ENCODE results near the gene LEMD3.

The LEMD3 gene

GRCh38 chr12:65204886-65205525 is 35.6 kb downstream of the LEMD3 start:
- no peaks in the 10 kb centered on the region for H3K4me1 ChIP-seq (ENCODE audit: control insufficient read depth, low read depth, low read length)
- no peak overlapping the region for H2BK15ac ChIP-seq (replicated peaks; ENCODE audit: low read depth)
- no peak overlapping the region for H4K5ac ChIP-seq (ENCODE audit: low read length)
- peaks cover 10% of the 10 kb centered on the region for H3K79me1 ChIP-seq (ENCODE audit: low read length)
- H3K18ac ChIP-seq (ENCODE audit: low read length) = no peak overlapping the region
- H3K23ac ChIP-seq (ENCODE audit: low read length) = no peak overlapping the region
- H2AK5ac ChIP-seq (ENCODE audit: low read length) = no peak overlapping the region
- H3K4me3 ChIP-seq (ENCODE audit: low read length) = no peak overlapping the region
- H3K4me2 ChIP-seq (ENCODE audit: low read length) = no peak overlapping the region
- no peak overlapping the region for H3K27ac ChIP-seq (ENCODE audit: low read depth, low read length)
- peak; percentile 68 for DNase-seq
- H3K9ac ChIP-seq (ENCODE audit: low read length) = no peak overlapping the region
- H4K8ac ChIP-seq (ENCODE audit: low read depth, low read length) = no peak overlapping the region
- H3K79me2 ChIP-seq (ENCODE audit: control insufficient read depth, insufficient read depth, low read length) = peaks cover 22% of the 10 kb centered on the region
- WGBS (ENCODE audit: extremely low coverage, insufficient coverage, low lambda C conversion rate) = no CpG with 5 or more reads among the region's 2 CpGs
- no peaks in the 10 kb centered on the region for H3K36me3 ChIP-seq (ENCODE audit: control insufficient read depth, insufficient read depth, low read length)
- no peak overlapping the region for H3K56ac ChIP-seq (ENCODE audit: low read length)
- no peak overlapping the region for H2BK5ac ChIP-seq (ENCODE audit: low read length)
- no peak overlapping the region for H3K4ac ChIP-seq (ENCODE audit: low read depth, low read length)
- no peaks in the 10 kb centered on the region for H3K27me3 ChIP-seq (ENCODE audit: insufficient read depth, low read length, poor library complexity)
- H2BK120ac ChIP-seq (ENCODE audit: low read depth, low read length) = no peak overlapping the region

DNA sequence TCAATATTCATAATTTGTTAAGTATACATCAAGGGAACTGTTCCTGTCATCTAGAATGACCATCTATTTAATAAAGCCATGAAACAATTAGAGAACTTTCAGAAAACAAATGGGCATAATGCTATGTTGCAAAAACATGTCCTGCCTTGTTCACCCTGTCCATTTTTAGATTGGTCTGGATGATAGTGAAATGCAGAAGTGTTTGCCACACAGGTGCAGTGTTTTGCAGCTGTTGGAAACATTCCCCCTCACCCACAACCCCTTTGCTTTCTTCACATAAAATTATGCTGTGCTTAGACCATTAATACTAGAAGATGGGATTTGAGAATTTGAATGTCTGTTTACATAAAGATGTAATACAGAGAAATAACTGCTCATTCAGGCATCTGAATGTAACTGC is 36.5 kb downstream of the LEMD3 start:
- H3K4me3 ChIP-seq (ENCODE audit: low read length) = no peak overlapping the region
- no peaks in the 10 kb centered on the region for H3K36me3 ChIP-seq (ENCODE audit: control insufficient read depth, insufficient read depth, low read length)
- no peak overlapping the region for H3K9ac ChIP-seq (ENCODE audit: low read length)
- no peak overlapping the region for H3K4me2 ChIP-seq (ENCODE audit: low read length)
- H3K4me1 ChIP-seq (ENCODE audit: control insufficient read depth, low read depth, low read length) = no peaks in the 10 kb centered on the region
- no peak overlapping the region for H3K27ac ChIP-seq (ENCODE audit: low read depth, low read length)
- no peak overlapping the region for H3K56ac ChIP-seq (ENCODE audit: low read length)
- H3K18ac ChIP-seq (ENCODE audit: low read length) = no peak overlapping the region
- no peak for DNase-seq
- H4K5ac ChIP-seq (ENCODE audit: low read length) = no peak overlapping the region
- no peak overlapping the region for H2AK5ac ChIP-seq (ENCODE audit: low read length)
- H3K27me3 ChIP-seq (ENCODE audit: insufficient read depth, low read length, poor library complexity) = no peaks in the 10 kb centered on the region
- peaks cover 20% of the 10 kb centered on the region for H3K79me2 ChIP-seq (ENCODE audit: control insufficient read depth, insufficient read depth, low read length)
- H4K8ac ChIP-seq (ENCODE audit: low read depth, low read length) = no peak overlapping the region
- no peak overlapping the region for H2BK120ac ChIP-seq (ENCODE audit: low read depth, low read length)
- no peak overlapping the region for H2BK5ac ChIP-seq (ENCODE audit: low read length)
- H3K79me1 ChIP-seq (ENCODE audit: low read length) = peaks cover 10% of the 10 kb centered on the region
- H3K23ac ChIP-seq (ENCODE audit: low read length) = no peak overlapping the region
- H3K4ac ChIP-seq (ENCODE audit: low read depth, low read length) = no peak overlapping the region
- H2BK15ac ChIP-seq (replicated peaks; ENCODE audit: low read depth) = no peak overlapping the region

DNA sequence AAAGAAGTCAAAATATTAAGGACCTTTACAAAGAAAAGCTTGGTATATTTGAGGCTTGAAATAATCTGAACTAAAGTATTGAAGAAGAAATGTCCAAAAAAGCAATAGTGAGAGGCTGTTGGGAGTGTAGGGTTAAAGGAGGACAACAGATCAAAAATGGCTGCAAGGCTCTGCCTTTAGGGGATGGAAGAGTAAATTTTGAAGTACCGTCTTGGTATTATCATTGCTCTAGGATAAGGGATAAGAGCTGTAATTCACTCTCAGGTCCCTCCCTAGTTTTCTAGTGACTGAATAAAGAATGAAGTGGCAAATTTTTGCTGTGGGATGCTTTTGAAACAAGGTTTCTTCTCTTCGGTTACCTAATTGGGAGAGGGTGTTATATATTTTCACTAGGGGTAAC is 38.7 kb downstream of the LEMD3 start:
- Histone ChIP-seq H4K8ac (ENCODE audit: low read depth, low read length) (no peak overlapping the region), H3K23ac (ENCODE audit: low read length) (no peak overlapping the region), H3K4me2 (ENCODE audit: low read length) (no peak overlapping the region), H3K18ac (ENCODE audit: low read length) (no peak overlapping the region), H3K4ac (ENCODE audit: low read depth, low read length) (no peak overlapping the region), H3K79me1 (ENCODE audit: low read length) (peaks cover 11% of the 10 kb centered on the region), H3K79me2 (ENCODE audit: control insufficient read depth, insufficient read depth, low read length) (peaks cover 18% of the 10 kb centered on the region), H2AK5ac (ENCODE audit: low read length) (no peak overlapping the region), H3K9ac (ENCODE audit: low read length) (no peak overlapping the region), H3K36me3 (ENCODE audit: control insufficient read depth, insufficient read depth, low read length) (no peaks in the 10 kb centered on the region), H2BK15ac (replicated peaks; ENCODE audit: low read depth) (no peak overlapping the region), H4K5ac (ENCODE audit: low read length) (no peak overlapping the region), H2BK120ac (ENCODE audit: low read depth, low read length) (no peak overlapping the region), H2BK5ac (ENCODE audit: low read length) (no peak overlapping the region), H3K4me3 (ENCODE audit: low read length) (no peak overlapping the region), H3K27me3 (ENCODE audit: insufficient read depth, low read length, poor library complexity) (no peaks in the 10 kb centered on the region), H3K4me1 (ENCODE audit: control insufficient read depth, low read depth, low read length) (no peaks in the 10 kb centered on the region), H3K56ac (ENCODE audit: low read length) (no peak overlapping the region), H3K27ac (ENCODE audit: low read depth, low read length) (no peak overlapping the region)
- DNase-seq = peak; percentile 12
- WGBS (ENCODE audit: extremely low coverage, insufficient coverage, low lambda C conversion rate) = no CpG with 5 or more reads among the region's 2 CpGs

- Histone ChIP-seq H3K56ac (ENCODE audit: low read length) (no peak overlapping the region), H4K5ac (ENCODE audit: low read length) (no peak overlapping the region)
Measured at GRCh38 chr12:65208964-65209654, 39.7 kb downstream of the LEMD3 start.

GRCh38 chr12:65209655-65210043 is 40.3 kb downstream of the LEMD3 start:
- no peak for DNase-seq

More at GRCh38 chr12:65208964-65209654, 39.7 kb downstream of the LEMD3 start:
- no peak overlapping the region for H2BK15ac ChIP-seq (replicated peaks; ENCODE audit: low read depth)
- H2BK120ac ChIP-seq (ENCODE audit: low read depth, low read length) = no peak overlapping the region
- H3K27ac ChIP-seq (ENCODE audit: low read depth, low read length) = no peak overlapping the region
- H3K4me3 ChIP-seq (ENCODE audit: low read length) = no peak overlapping the region
- H3K4ac ChIP-seq (ENCODE audit: low read depth, low read length) = no peak overlapping the region
- H3K9ac ChIP-seq (ENCODE audit: low read length) = no peak overlapping the region
- peaks cover 11% of the 10 kb centered on the region for H3K79me1 ChIP-seq (ENCODE audit: low read length)
- no peak overlapping the region for H4K8ac ChIP-seq (ENCODE audit: low read depth, low read length)
- H3K18ac ChIP-seq (ENCODE audit: low read length) = no peak overlapping the region
- H3K27me3 ChIP-seq (ENCODE audit: insufficient read depth, low read length, poor library complexity) = no peaks in the 10 kb centered on the region
- no peak overlapping the region for H2BK5ac ChIP-seq (ENCODE audit: low read length)
- no peak for DNase-seq
- peak overlapping the region; percentile 81 for H3K23ac ChIP-seq (ENCODE audit: low read length)
- 100% methylated on average over 1 of the region's 3 CpGs for WGBS (ENCODE audit: extremely low coverage, insufficient coverage, low lambda C conversion rate)
- H3K4me1 ChIP-seq (ENCODE audit: control insufficient read depth, low read depth, low read length) = no peaks in the 10 kb centered on the region
- H3K79me2 ChIP-seq (ENCODE audit: control insufficient read depth, insufficient read depth, low read length) = peaks cover 16% of the 10 kb centered on the region
- no peak overlapping the region for H2AK5ac ChIP-seq (ENCODE audit: low read length)
- no peaks in the 10 kb centered on the region for H3K36me3 ChIP-seq (ENCODE audit: control insufficient read depth, insufficient read depth, low read length)
- no peak overlapping the region for H3K4me2 ChIP-seq (ENCODE audit: low read length)

DNA sequence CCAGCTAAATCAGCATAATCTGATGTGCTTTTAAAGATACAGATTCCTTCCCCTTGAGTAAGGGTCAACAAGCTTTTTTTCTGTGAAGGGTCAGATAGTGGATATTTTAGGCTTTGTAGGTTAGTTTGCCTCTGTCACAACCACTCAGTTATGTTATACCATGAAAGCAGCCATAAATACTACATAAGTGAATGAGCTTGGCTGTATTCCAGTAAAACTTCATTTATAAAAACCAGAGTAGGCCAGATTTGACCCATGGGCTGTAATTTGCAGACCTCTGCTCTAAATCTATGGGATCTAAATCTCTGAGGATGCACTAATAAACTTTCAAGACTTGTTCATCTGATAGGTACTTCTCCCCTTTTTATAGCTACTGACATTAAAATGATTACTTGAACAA is 47.7 kb downstream of the LEMD3 start:
- Histone ChIP-seq H2BK5ac (ENCODE audit: low read length) (no peak overlapping the region), H3K4me3 (ENCODE audit: low read length) (no peak overlapping the region), H3K18ac (ENCODE audit: low read length) (no peak overlapping the region), H2BK15ac (replicated peaks; ENCODE audit: low read depth) (no peak overlapping the region), H2AK5ac (ENCODE audit: low read length) (no peak overlapping the region), H3K4ac (ENCODE audit: low read depth, low read length) (no peak overlapping the region), H3K79me1 (ENCODE audit: low read length) (no peaks in the 10 kb centered on the region), H4K5ac (ENCODE audit: low read length) (no peak overlapping the region), H3K4me2 (ENCODE audit: low read length) (no peak overlapping the region), H3K4me1 (ENCODE audit: control insufficient read depth, low read depth, low read length) (no peaks in the 10 kb centered on the region), H2BK120ac (ENCODE audit: low read depth, low read length) (no peak overlapping the region), H3K27ac (ENCODE audit: low read depth, low read length) (no peak overlapping the region), H4K8ac (ENCODE audit: low read depth, low read length) (no peak overlapping the region), H3K79me2 (ENCODE audit: control insufficient read depth, insufficient read depth, low read length) (no peaks in the 10 kb centered on the region), H3K27me3 (ENCODE audit: insufficient read depth, low read length, poor library complexity) (no peaks in the 10 kb centered on the region), H3K36me3 (ENCODE audit: control insufficient read depth, insufficient read depth, low read length) (no peaks in the 10 kb centered on the region), H3K23ac (ENCODE audit: low read length) (no peak overlapping the region), H3K56ac (ENCODE audit: low read length) (no peak overlapping the region), H3K9ac (ENCODE audit: low read length) (no peak overlapping the region)
- no peak for DNase-seq

More at GRCh38 chr12:65209655-65210043, 40.3 kb downstream of the LEMD3 start:
- Histone ChIP-seq H3K9ac (ENCODE audit: low read length) (no peak overlapping the region), H2BK5ac (ENCODE audit: low read length) (no peak overlapping the region), H3K56ac (ENCODE audit: low read length) (no peak overlapping the region), H3K79me1 (ENCODE audit: low read length) (peaks cover 11% of the 10 kb centered on the region), H4K5ac (ENCODE audit: low read length) (no peak overlapping the region), H2AK5ac (ENCODE audit: low read length) (no peak overlapping the region), H3K4me1 (ENCODE audit: control insufficient read depth, low read depth, low read length) (no peaks in the 10 kb centered on the region), H4K8ac (ENCODE audit: low read depth, low read length) (no peak overlapping the region), H2BK120ac (ENCODE audit: low read depth, low read length) (no peak overlapping the region), H3K27me3 (ENCODE audit: insufficient read depth, low read length, poor library complexity) (no peaks in the 10 kb centered on the region), H3K27ac (ENCODE audit: low read depth, low read length) (no peak overlapping the region), H2BK15ac (replicated peaks; ENCODE audit: low read depth) (no peak overlapping the region), H3K4me2 (ENCODE audit: low read length) (no peak overlapping the region), H3K36me3 (ENCODE audit: control insufficient read depth, insufficient read depth, low read length) (no peaks in the 10 kb centered on the region), H3K79me2 (ENCODE audit: control insufficient read depth, insufficient read depth, low read length) (peaks cover 16% of the 10 kb centered on the region), H3K18ac (ENCODE audit: low read length) (no peak overlapping the region), H3K4me3 (ENCODE audit: low read length) (no peak overlapping the region), H3K23ac (ENCODE audit: low read length) (no peak overlapping the region), H3K4ac (ENCODE audit: low read depth, low read length) (no peak overlapping the region)
- WGBS (ENCODE audit: extremely low coverage, insufficient coverage, low lambda C conversion rate) = no CpG with 5 or more reads among the region's 2 CpGs
